Measurements from ENCODE around the gene EPHB2. TPM values are rescaled to one million over a fixed set of nuclear protein-coding genes. Genes with fewer than 3 reads are reported as not detected.

EPHB2 gene
- total and polyA plus RNA-seq, 2 of the 4 experiments (the other 2 are of a cell fraction) = 52.3 to 58.8 TPM

DNA sequence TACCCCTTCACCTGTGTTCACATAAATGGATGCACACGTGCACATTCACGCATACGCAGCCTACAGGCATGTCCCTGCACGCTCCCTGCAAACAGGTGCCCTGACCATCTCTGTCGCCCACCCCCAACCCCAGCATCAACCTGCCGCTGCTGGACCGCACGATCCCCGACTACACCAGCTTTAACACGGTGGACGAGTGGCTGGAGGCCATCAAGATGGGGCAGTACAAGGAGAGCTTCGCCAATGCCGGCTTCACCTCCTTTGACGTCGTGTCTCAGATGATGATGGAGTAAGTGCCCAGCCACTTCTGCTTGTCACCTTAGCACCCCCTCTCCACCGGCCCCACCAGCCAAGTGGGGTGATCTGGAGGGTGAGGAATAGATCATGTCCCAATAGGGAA, 201.7 kb downstream of the EPHB2 start:
- TF ChIP-seq POLR2A (IDR thresholded peaks at IDR 0.05; ENCODE audit: low read depth, low read length) = no peak
- no peak for TF ChIP-seq RCOR1 (IDR thresholded peaks at IDR 0.05; ENCODE audit: insufficient replicate concordance, low read length)
- TF ChIP-seq, protein P1, sequence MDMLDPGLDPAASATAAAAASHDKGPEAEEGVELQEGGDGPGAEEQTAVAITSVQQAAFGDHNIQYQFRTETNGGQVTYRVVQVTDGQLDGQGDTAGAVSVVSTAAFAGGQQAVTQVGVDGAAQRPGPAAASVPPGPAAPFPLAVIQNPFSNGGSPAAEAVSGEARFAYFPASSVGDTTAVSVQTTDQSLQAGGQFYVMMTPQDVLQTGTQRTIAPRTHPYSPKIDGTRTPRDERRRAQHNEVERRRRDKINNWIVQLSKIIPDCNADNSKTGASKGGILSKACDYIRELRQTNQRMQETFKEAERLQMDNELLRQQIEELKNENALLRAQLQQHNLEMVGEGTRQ (IDR thresholded peaks at IDR 0.05; ENCODE audit: low read depth, low read length) = no peak
- no peak for TF ChIP-seq CHD1 (IDR thresholded peaks at IDR 0.05; ENCODE audit: low read depth, low read length)
- TF ChIP-seq MXI1 (IDR thresholded peaks at IDR 0.05; ENCODE audit: borderline replicate concordance, low read depth, low read length) = no peak
- TF ChIP-seq, protein P2, sequence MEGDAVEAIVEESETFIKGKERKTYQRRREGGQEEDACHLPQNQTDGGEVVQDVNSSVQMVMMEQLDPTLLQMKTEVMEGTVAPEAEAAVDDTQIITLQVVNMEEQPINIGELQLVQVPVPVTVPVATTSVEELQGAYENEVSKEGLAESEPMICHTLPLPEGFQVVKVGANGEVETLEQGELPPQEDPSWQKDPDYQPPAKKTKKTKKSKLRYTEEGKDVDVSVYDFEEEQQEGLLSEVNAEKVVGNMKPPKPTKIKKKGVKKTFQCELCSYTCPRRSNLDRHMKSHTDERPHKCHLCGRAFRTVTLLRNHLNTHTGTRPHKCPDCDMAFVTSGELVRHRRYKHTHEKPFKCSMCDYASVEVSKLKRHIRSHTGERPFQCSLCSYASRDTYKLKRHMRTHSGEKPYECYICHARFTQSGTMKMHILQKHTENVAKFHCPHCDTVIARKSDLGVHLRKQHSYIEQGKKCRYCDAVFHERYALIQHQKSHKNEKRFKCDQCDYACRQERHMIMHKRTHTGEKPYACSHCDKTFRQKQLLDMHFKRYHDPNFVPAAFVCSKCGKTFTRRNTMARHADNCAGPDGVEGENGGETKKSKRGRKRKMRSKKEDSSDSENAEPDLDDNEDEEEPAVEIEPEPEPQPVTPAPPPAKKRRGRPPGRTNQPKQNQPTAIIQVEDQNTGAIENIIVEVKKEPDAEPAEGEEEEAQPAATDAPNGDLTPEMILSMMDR (conservative IDR thresholded peaks at IDR 0.05; ENCODE audit: low read depth, low read length) = no peak
- TF ChIP-seq RFX5 (IDR thresholded peaks at IDR 0.05; ENCODE audit: low read depth, low read length) = no peak
- TF ChIP-seq MAFK (IDR thresholded peaks at IDR 0.05; ENCODE audit: low read depth, low read length) = no peak
- TF ChIP-seq NFE2L2 (IDR thresholded peaks at IDR 0.05; ENCODE audit: low read depth, low read length) = no peak
- TF ChIP-seq MAZ (IDR thresholded peaks at IDR 0.05; ENCODE audit: borderline replicate concordance, low read depth, low read length) = no peak
- TF ChIP-seq SMC3 (IDR thresholded peaks at IDR 0.05; ENCODE audit: low read depth, low read length) = no peak
- no peak overlapping the region for H2BK5ac ChIP-seq (ENCODE audit: low read depth, low read length, poor library complexity, severe bottlenecking)
- no peak overlapping the region for H4K91ac ChIP-seq (ENCODE audit: insufficient read depth, low read depth, low read length)
- H4K5ac ChIP-seq (ENCODE audit: low read depth, low read length) = no peak overlapping the region
- H3K27me3 ChIP-seq (ENCODE audit: control insufficient read depth, insufficient read depth, low read length) = no peaks in the 10 kb centered on the region
- no peak for DNase-seq
- BruUV-seq (replicated peaks) = no TSS peak
- H2BK120ac ChIP-seq (ENCODE audit: low read depth, low read length) = no peak overlapping the region
- no peak overlapping the region for H3K23ac ChIP-seq (ENCODE audit: low read depth, low read length)
- H3K9me3 ChIP-seq (ENCODE audit: control insufficient read depth, insufficient read depth, low read length) = no peaks in the 10 kb centered on the region
- H2AFZ ChIP-seq (replicated peaks; ENCODE audit: low read length, poor library complexity) = no peak overlapping the region
- dilution Hi-C loops (cut with HindIII; ENCODE audit: low sequenced_read_pairs, unreplicated experiment) (no loop called here), intact Hi-C loops (cut with micrococcal nuclease) (no loop called here), in situ Hi-C loops (cut with MboI; ENCODE audit: low sequenced_read_pairs) (no loop called here)
- H3K18ac ChIP-seq (ENCODE audit: low read depth, low read length) = no peak overlapping the region
- H3K4me3 ChIP-seq (ENCODE audit: insufficient read depth, low read depth, low read length) = no peak overlapping the region
- H3K4ac ChIP-seq (ENCODE audit: low read depth, low read length) = no peak overlapping the region
- H3K36me3 ChIP-seq (ENCODE audit: control insufficient read depth, insufficient read depth, low read length) = peaks cover 59% of the 10 kb centered on the region
- H2AK9ac ChIP-seq (replicated peaks; ENCODE audit: low read depth, low read length, poor library complexity) = peak overlapping the region; percentile 5
- no peak overlapping the region for H2BK20ac ChIP-seq (ENCODE audit: low read depth, low read length)
- H3K4me2 ChIP-seq (ENCODE audit: low read depth, low read length) = no peak overlapping the region
- peaks cover 19% of the 10 kb centered on the region; the same call in 1 of the 2 replicates for H3K9me1 ChIP-seq (ENCODE audit: insufficient read depth, low read length)
- POLR2A ChIA-PET (ENCODE audit: unreplicated experiment) = no interaction called here
- no peak overlapping the region for H3K27ac ChIP-seq (ENCODE audit: insufficient read depth, low read length)
- H3K9ac ChIP-seq (ENCODE audit: low read depth, low read length) = no peak overlapping the region
- H3K4me1 ChIP-seq (ENCODE audit: control insufficient read depth, insufficient read depth, low read length) = no peaks in the 10 kb centered on the region
- no peak overlapping the region for H4K8ac ChIP-seq (ENCODE audit: low read depth in 2 of 2, low read length in 2 of 2)
- no peaks in the 10 kb centered on the region; the same call in 1 of the 2 replicates for H4K20me1 ChIP-seq (ENCODE audit: insufficient read depth, low read length)
- no peaks in the 10 kb centered on the region for H3K79me1 ChIP-seq (ENCODE audit: low read depth in 1 of 2, low read length in 2 of 2)
- no peak overlapping the region for H2BK15ac ChIP-seq (ENCODE audit: low read depth, low read length)
- no peak overlapping the region for H2AK5ac ChIP-seq (ENCODE audit: low read depth, low read length)
- CTCF ChIA-PET = interaction anchor here (0.6 kb wide), 1 partner anchor 154 kb away, joined by 3 read pairs; no protein-coding TSS in a partner anchor
- no peak for ATAC-seq (ENCODE audit: low read depth)
- H3K14ac ChIP-seq (replicated peaks; ENCODE audit: low read depth, low read length) = no peak overlapping the region
- WGBS, 2 experiments (ENCODE audit: extremely low coverage in 2 of 2, insufficient read length in 1 of 2) = 100% methylated on average over 6 of the region's 16 CpGs; no CpG with 5 or more reads in 1 of the 2 experiments
- no peak overlapping the region for H3K56ac ChIP-seq (ENCODE audit: extremely low read depth, insufficient read depth, low read length)

Data from IMR-90 (cell line).